Measurements from ENCODE around the gene SYT1.

DNA sequence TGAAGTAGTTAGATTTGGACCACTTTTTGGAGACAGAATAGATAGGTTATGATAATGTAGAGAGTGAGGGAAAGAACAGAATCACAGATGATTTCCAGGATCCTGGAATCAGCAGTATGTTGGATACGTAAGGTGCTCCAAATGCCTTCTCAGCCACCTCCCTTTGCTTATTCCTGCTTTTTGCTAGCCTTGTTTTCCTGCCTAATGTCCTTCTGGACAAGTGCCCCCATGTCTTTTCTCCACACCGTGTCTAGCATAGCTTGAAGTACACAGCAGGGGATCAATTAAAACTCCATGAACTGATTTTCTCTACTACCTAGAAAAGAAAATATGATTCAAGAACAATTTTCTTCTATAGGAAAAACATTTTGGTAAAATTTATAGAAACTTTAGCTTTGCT lies 144.0 kb downstream of the SYT1 start:
- TF ChIP-seq, protein P1, sequence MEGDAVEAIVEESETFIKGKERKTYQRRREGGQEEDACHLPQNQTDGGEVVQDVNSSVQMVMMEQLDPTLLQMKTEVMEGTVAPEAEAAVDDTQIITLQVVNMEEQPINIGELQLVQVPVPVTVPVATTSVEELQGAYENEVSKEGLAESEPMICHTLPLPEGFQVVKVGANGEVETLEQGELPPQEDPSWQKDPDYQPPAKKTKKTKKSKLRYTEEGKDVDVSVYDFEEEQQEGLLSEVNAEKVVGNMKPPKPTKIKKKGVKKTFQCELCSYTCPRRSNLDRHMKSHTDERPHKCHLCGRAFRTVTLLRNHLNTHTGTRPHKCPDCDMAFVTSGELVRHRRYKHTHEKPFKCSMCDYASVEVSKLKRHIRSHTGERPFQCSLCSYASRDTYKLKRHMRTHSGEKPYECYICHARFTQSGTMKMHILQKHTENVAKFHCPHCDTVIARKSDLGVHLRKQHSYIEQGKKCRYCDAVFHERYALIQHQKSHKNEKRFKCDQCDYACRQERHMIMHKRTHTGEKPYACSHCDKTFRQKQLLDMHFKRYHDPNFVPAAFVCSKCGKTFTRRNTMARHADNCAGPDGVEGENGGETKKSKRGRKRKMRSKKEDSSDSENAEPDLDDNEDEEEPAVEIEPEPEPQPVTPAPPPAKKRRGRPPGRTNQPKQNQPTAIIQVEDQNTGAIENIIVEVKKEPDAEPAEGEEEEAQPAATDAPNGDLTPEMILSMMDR (IDR thresholded peaks at IDR 0.05; ENCODE audit: insufficient read depth, low read depth, low read length) = no peak
- TF ChIP-seq EZH2 (IDR thresholded peaks at IDR 0.05; ENCODE audit: insufficient read depth, low read length) = no peak

All from astrocyte (in vitro differentiated cells and primary cell).